GM18502 (cell line): ENCODE results near the gene HS1BP3.

Experiments used
- ATAC-seq: cut with Tn5 transposase; IDR thresholded peaks from one replicate; pipeline ENCODE4 v1.9.1; 2021; ENCODE audit warnings: mild to moderate bottlenecking; ENCODE audit not compliant: unreplicated experiment, poor library complexity

HS1BP3 gene, protein sequence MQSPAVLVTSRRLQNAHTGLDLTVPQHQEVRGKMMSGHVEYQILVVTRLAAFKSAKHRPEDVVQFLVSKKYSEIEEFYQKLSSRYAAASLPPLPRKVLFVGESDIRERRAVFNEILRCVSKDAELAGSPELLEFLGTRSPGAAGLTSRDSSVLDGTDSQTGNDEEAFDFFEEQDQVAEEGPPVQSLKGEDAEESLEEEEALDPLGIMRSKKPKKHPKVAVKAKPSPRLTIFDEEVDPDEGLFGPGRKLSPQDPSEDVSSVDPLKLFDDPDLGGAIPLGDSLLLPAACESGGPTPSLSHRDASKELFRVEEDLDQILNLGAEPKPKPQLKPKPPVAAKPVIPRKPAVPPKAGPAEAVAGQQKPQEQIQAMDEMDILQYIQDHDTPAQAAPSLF

DNA sequence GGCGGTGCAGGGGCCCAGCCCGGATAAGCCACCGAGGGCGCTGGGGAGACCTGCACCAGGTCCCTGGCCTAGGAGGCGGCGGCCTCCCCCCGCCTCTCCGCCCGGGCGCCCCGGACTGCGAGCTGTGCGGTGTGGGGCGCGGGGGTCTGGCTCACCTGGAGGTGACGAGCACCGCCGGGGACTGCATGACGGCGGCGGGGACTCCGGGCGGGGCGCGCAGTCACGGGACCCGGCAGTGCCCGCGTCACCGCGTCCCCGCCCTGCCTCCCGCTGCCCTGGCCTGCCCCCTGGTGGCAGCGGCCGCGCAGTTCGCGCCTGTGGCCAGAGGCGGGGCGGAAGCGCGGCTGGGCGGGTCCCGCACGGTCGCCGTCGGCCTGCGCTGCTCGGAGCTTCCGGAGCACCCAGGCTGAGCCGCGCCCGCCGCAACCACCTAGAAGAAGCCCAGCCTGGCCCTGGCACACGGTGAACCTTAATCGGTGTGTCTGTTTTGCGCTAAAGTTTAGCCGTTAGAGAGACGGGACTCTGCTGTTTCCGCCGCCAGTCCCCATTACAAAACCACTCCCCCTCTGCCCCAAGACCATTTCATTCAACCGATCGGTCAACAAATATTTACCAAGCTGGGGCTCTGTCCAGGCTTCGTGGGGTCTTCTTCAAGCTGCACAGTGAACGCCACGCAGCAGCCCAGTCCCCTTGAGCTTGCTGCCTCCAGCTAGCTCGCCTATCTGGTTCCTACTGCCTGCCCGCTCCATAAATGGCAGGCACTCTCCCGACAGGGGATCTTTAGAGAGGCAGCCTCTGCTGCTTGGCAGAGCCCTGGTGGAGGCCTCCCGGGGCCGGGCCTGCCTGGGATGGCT, at the start of gene HS1BP3:
TSS of gene HS1BP3 (minus strand) at position 222 of the 854 bp plus-strand sequence. CDS start at position 187, 35 bp downstream.
- peak; percentile 96 for ATAC-seq

DNA sequence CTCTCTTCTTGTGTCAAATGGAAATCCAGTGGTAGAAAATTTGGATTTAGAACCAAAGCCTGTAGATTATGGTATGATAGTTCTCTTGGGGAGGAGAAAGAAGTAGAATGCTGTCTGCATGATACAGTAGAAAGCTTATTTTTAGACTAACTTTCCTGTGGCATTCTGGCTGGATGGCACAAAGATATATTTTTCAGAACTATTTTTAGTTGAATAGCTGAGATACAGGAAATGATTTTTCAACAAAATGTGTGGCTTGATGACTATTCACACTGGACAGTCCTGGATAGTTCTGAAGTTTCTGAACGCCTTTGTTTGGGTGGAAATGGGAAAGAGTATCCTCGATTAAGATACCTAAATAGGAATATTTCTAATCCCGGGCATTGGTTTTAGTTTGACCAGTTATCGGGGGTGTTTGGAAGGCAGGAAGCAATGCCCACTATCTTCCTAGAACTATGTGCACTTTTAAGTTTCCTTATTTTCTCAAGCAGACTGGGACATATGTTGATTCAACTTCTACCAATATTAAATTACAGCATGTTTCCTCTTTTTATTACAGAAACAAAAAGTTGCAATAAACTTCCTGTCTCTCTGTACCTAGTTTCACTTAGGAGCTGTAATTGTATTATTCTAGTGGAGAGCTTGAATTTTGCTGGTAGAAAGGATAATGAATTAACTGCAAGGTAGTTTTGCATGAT, 48.2 kb upstream of the HS1BP3 start:
- ATAC-seq: peak; percentile 49

DNA sequence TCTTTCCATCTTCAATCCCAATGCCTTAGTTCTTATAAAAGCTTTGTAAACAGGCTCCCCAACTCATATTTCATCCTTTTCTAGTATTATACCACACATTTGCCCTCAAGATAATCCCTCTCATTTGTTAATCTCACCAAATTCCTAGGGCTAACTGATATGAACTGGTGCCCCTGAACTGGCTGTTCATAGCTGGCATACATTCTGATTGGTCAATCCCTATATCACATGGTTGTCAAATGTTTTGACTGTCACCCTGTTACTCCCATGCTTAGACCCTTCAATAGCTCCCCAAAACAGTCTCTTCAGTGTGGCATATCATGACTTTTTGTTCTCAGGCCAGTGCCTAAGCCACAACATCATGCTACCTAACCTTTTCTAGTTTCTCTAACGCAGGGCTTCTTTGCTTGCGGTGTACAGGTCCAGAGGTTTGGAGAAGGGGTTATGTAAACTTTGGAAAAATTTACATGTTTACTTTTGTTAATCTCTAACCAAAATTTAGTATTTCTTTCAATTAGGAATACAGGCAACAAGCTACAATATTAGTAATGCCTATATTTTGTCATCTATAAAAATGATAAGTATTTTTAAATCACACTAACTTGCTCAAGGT, 46.5 kb upstream of the HS1BP3 start:
- ATAC-seq: no peak

DNA sequence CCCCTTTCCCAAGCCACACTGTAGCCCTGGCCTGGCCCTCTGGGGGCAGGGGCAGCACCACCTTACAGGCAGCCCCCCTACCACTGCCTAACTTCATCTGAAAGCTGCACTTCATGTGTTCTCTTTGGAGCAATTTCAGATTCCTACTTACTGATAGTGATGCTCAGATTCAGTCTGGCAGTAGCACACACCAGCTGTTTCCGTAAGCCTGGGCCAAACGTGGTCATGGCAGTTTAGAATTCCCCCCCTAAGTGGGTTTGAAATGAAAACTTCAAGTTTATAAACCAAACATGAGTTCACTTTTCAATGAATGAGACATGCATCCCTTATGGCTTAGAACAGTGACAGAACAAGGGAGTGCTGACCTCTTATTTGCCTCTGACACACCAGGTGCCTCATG, 45.5 kb upstream of the HS1BP3 start:
- ATAC-seq: no peak

DNA sequence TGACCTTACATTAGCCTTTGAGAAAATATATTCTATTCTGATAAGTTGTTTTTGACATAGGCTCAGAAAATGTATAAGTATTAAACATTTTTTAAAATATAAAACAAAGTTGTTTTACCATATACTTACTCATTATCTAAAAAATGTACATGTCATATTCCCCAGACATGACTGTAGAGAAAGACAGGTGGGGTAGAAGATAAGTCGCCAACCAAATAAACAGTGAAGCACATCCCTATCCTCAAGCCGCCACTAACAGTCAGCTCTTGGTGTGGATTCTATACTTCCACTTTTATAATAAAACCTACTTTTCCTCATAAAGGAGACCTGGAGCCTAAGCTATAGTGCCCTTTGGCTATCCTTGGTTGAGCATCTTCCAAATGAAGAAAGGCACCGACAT, 42.4 kb upstream of the HS1BP3 start:
- no peak for ATAC-seq

DNA sequence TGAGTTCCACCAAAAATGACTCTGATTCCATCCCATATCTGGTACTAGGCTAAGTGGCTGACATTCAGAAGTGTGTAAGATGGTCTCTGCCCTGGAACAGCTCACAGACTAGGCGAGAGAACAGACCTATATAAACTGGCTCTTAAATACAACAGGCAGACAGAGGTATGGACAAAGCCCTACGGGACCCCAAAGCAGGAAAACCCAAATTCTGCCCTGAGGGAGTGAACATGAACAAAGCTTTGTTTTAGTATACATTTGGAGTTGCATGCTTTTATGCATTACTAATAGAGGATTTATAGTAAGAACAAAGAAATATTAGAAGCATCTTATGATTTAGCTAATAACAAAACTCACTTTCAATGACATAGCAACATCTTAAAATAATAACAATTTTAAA, 41.2 kb upstream of the HS1BP3 start:
- no peak for ATAC-seq

DNA sequence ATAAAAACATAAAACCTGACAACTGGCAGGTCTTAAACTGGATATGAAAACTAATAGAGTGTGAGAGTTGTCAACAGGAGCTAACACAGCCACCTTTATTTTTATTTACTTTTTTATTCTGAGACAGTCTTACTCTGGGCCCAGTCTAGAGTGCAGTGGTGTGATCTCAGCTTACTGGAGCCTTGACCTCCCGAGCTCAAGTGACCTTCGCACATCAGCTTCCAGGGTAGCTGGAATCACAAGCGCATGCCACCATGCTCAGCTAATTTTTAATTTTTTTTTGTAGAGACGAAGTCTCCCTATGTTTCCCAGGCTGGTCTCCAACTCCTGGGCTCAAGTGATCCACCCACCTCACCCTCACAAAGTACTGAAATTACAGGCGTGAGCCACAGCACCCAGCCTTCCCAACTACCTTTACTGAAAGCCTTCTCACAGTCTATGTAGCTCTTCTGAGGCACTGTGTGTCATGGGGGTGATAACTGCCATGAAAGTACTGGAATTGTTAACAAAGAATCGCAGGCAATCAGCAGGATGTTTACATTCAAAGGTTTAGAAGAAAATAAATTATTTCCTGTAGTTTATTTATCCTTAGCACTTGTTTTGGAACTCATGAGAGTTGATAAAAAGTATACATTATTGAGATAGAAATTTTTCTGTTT, 40.3 kb upstream of the HS1BP3 start:
- no peak for ATAC-seq

DNA sequence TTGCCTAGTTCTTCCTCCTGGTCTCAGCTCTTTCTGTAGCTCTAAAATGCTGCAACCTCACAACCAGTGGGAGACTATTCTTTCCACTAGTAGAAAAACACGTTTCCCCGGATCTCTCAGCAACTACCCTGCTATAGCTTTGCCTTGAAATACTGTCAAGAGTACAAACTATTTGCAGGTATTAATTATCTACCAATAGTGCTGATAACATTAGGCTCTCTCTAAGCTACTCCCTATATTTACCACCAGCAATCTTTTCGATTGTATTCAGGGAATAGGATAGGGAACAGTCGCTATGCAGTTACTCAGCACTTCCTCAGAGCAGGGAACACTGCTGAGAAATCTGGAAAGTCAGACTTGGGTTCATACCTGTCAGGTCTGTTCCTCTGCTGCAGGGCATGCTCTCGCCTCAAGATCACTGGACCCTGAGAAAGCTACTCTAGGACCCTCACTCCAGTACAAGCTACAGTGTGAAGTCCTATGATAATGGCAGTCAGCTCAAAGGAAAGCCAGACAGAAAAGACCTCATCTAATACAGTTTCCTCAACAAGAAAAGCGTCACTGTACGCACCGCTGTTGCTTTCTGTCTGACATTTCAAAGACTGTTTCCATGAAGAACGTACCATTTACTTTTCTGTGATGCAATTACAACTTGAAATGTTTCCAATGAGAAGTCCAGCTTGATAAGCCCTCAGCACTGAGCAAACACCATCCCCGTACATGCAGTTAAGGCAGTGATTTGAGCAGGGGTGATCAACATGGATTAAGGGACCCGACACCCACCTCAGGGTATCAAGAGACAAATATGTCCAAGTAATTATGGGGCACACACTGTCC, 38.7 kb upstream of the HS1BP3 start:
- no peak for ATAC-seq

DNA sequence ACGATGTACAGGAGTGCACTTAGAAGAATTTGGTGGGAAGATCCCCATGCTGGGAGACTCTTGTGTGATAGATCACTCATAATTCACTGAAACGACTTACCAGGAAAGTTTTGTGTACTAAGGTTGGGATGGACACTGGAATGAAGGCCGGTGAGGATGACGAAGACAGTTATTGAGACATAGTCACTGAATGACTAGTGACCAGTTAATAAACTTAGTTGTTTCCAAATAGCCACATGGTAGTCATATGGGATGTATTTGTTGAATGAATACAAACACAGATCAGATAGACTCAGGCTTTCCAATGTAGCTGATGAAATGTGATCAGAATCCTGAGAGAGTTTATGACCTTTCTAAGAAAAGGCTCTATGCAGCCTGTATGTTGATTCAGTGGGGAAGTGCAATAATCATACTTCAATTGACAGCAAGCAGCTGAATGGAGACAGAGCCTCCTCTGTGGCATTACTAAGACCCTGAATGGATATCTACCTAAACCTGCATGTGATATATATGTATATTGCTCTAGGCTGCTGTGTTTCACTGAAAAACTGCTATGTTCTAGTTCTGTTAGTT, 36.4 kb upstream of the HS1BP3 start:
- no peak for ATAC-seq

DNA sequence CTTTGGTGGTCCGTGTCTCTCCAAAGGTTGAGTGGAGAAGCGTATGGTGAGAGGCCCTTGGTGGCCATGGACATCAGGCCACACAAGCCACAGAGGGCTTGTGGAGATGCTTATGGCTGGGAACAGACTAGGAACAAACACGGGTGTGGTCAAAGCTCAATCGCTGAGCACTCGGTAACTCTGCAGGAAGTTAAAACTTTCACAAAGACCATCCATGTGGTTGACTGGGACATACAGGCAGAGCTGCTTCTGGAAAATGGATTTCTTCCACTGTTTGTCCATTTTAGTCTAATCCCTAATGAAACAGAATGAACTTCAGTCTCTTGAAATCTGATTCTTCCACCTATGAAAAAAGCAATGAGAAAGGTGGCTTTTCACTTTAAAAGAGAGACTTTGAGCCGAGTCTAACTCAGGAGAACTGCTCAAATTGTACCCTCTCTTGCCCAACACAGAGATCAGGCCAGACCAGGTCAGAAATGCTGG, 33.7 kb upstream of the HS1BP3 start:
- ATAC-seq: no peak

DNA sequence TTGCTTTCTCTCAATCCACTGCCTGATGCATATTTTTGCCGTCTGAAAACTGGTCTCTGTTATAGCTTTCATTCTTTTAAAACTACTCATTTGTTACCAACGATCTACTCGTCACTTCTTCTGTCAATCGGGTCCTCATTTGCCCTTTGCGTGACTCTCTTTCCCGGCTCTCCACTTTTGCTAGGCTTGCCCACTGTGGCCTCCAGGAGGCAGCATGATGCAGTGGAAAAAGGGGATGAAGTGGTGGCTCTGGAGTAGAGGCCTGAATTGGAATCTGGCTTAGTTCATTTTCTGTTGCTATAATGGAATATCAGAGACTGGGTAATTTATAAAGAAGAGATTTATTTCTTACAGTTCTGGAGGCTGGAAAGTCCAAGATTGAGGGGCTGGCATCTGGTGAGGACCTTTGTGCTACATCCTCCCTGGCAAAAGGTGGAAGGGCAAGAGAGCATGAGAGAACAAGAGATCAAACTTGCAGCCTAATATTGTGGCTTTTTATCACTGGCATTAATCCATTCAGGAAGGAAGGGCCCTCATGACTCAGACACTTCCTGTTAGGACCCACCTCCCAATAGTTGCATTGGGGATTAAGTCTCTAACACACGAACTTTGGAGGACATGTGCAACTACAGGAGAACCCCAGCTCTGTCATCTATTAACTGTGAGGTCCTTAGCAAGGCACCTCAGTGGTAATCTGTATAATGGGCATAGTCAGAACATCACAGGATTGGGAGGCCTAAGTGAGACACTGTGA, 31.4 kb upstream of the HS1BP3 start:
- no peak for ATAC-seq

DNA sequence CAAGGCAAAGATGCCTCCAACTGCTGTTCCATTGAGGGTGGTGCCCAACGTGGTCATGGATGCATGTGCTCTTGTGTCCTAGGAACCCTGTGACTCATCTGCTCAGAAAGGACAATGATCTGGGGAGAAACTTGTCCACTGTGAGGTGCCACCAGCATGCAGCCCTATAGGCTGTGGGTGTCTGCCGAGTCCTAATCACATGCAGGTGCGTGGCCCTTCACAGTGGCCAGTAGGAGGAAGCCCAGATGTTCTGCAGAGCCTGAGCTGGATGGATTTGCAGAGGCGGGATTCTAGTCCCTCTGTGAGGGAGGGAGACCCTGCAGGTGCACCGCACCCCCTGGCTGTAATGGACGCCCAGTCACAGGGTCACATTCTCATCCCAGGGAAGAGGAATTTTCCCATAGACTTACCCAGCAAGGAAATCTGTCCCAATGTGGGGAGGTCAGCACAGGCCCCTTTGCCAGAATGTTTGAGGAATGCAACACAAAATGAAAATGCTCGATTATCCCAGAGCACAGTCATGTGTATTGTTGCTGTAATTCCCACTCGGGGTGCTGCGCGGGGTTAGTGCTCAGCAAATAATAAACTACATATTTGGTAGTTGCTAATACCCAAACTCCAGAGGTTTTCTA, 30.0 kb upstream of the HS1BP3 start:
- no peak for ATAC-seq

DNA sequence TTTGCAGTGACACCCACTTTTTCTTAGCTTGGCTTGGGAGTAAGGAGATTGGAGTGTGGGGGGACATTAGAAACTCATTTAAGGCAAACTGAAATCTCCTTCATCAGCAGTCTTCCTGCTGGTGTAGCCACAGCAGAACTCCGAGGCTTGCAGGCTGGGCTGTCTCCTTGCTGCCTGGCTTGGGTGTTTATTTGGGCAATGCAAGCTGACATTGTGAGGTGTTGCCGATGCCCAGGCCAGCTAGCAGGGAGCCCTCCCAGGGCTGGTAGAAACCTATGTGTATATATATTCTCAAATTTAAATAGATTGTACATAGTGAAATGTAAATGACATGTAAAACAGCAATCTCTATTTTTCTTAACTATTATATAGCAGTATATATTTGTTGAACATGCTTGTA, 27.9 kb upstream of the HS1BP3 start:
- ATAC-seq: no peak

DNA sequence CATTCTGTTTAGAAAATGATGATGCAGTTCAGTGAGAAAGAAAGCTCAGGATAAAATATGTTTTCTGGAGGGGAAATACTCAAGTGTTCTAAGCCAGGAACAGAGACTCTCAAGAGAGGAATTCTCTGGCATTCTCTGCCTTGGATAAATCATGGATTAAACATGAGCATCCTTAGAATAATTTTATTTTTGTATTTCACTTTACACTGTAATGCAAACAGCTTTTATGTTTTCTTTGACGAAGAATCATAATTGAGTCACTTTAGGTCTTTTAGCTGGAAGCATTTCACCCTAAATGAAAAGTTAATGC, 27.1 kb upstream of the HS1BP3 start:
- ATAC-seq: no peak

DNA sequence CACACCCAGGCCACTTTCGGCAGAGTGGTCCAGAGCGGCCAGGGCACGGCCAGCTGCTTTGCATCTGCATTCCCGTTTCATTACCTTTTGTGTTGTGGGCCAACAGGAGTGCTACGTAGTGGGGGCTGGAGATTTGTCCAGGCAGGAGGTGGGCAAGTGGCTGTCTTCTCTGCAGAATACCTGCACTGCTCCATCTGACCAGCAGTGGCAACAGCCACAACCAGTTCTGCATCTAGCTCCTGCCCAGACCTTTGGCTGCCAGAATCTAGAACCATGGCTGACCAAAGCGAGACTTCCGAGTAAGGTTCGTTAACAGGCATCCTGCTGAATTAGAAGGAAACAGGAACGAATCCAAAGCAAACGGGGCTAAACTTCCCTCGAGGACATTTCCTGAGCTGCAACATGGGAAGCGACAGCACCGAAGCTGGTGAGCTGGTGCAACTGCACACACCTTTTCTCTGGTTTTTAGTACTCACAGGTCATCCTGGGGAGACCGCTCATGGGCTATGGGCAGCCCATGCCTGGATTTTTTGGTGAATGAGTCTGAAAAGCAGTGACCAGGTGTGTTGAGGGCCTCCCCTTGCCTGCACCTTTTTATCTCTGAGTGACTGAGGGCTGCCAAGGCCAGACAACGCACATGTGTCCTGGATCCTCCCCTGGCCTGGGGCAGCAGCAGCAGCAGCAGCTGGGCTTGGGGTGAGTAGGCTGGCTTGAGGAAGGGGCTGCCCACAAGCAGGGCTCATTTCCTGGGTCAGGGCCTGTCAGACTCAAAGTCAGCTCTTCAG, 26.6 kb upstream of the HS1BP3 start:
- ATAC-seq: peak; percentile 40

DNA sequence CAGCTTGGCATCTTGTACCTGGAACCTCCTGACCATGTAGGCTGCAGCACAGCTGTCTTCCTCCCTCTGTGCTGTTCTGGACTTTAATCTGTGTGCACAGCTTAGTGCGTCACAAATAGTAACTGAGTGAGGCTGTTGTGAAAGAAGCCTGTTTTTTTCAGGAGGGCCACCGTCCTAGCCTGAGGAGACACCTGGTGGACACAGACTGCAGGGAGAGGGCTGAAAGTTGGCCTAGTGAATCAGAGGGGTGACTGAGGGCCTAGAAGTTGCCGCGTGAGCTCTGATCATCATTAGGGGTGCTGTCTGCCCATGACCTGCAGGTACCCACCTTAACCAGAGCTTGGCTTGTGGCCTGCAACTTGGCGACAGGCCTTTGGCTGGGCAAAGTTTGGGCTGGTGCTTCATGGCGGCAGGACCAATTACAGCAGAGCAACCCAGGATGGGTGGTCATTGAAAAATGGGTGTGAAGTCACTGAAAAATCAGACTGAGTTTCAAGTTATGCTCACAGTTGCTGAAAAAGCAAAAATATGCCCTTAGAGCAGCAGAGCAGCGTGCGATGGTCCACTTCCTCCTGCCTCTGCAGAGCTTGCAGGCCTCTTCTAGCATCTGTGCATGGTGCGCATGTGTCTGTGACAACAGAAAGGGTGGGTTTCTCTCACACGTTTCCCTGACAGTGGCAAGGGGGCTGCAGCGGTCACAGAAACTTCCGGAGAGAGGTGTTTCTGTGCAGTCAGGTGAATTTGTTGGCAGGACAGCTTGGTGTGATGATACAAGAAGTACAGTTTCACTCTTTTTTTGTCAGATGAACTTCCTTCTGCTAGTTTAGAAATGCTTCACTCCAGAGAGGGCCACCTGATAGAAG, 25.7 kb upstream of the HS1BP3 start:
- peak; percentile 70 for ATAC-seq
